Right cardiac atrium (tissue), 5 donors: ENCODE data around the gene TMEM185B. TPM values are rescaled to one million over a fixed set of nuclear protein-coding genes. Genes with fewer than 3 reads are reported as not detected.
A peak's percentile ranks its signal among the peaks of the same experiment; 100 is the strongest.

Experiments used
- ATAC-seq, 2 donors: fragments of 200-7000 bp; cut with Tn5 transposase; one replicate each; pipeline versions ENCODE4 v1.8.0 to v1.9.1; 2020; ENCODE audit warnings: moderate library complexity in 2 of 2, mild to moderate bottlenecking in 1 of 2
- DNase-seq, 3 donors: peaks; one replicate each; pipeline ENCODE4 v3.0.0-alpha.2; 2020
- H3K27ac ChIP-seq: one replicate; pipeline ENCODE4 v1.5.1; 2013; ENCODE audit warnings: mild to moderate bottlenecking, low read length, control low read depth, moderate library complexity
- H3K27me3 ChIP-seq: one replicate; pipeline ENCODE4 v1.6.1; 2013; ENCODE audit not compliant: control insufficient read depth, insufficient read depth
- H3K4me1 ChIP-seq: one replicate; pipeline ENCODE4 v1.6.1; 2013; ENCODE audit warnings: low read length; ENCODE audit not compliant: control insufficient read depth, insufficient read depth
- H3K4me3 ChIP-seq: one replicate; pipeline ENCODE4 v1.5.1; 2013; ENCODE audit warnings: low read length, control low read depth
- H3K9me3 ChIP-seq: one replicate; pipeline ENCODE4 v1.6.1; 2013; ENCODE audit warnings: low read length; ENCODE audit not compliant: control insufficient read depth
- WGBS: extraction: QIAGEN DNeasy Blood & Tissue Kit; methylation state at CpG from one replicate; pipeline ENCODE4 v1.1.7; 2013; 5-methylcytosine and 5-hydroxymethylcytosine counted together
- intact Hi-C, 4 donors: fragments of 100-400 bp; cut with DNase I; formaldehyde crosslinking; loops; one replicate each; pipeline versions ENCODE4 v1.11.0 to v1.14.0; 2022 to 2023
- polyA plus RNA-seq: library from polyadenylated mRNA; stranded (reverse); fragments of 200-250 nt; gene quantifications from one replicate; pipeline ENCODE4 v1.2.3, GENCODE V29; 2013
- total RNA-seq, 4 donors: library from RNA; stranded (reverse); fragmentation: NEBNext Ultra II Directional; extraction: Animal tissue kit (Norgen Biotek cat#: 25700); gene quantifications; one replicate each; pipeline ENCODE4 v1.2.1, GENCODE V29; 2021
- donor health status: healthy with polysubstance abuse.
- donor health status: DM: no; HTN: yes; CAD: no.
- donor health status: DM: no; HTN: no; CAD: no.
- donor health status: DM: no; HTN: yes; CAD: no; lungs with severe emphysema.
- donor health status: DM: yes; HTN: yes; CAD: no.

The TMEM185B gene
- total and polyA plus RNA-seq, 5 donors = 13.2 to 27.5 (median 19.9) TPM

DNA sequence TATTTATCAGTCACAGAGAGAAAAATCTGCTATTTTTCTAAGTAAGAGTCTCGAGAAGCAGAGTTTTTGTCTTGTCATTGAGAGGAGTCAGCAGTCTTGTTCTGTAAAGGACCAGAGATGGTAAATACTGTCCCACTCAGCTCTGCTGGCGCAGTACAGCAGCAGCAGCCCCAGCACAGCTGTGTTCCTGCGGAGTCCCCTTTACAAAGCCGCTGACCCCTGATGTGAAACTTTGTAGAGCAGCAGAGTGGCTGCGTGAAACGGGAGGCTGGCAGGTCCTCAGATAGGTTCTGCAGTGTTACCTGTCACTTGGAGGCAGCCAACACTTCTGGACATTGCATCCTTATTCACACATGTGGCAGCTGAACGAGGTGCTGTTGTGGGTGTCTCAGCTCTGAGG lies 45.2 kb downstream of the TMEM185B start:
- Histone ChIP-seq H3K4me1 (no peaks in the 10 kb centered on the region), H3K27me3 (no peaks in the 10 kb centered on the region), H3K9me3 (no peaks in the 10 kb centered on the region), H3K4me3 (no peak overlapping the region), H3K27ac (no peak overlapping the region)
- intact Hi-C loops = loop anchor here in 3 of 4 donors (10.0 kb wide), 4 partner anchors 63 to 473 kb away; partner anchors contain the start of gene PTPN4 (in 1 of the 3)
- no peak for DNase-seq
- 91% methylated on average over 7 of the region's 7 CpGs for WGBS
- no peak for ATAC-seq

DNA sequence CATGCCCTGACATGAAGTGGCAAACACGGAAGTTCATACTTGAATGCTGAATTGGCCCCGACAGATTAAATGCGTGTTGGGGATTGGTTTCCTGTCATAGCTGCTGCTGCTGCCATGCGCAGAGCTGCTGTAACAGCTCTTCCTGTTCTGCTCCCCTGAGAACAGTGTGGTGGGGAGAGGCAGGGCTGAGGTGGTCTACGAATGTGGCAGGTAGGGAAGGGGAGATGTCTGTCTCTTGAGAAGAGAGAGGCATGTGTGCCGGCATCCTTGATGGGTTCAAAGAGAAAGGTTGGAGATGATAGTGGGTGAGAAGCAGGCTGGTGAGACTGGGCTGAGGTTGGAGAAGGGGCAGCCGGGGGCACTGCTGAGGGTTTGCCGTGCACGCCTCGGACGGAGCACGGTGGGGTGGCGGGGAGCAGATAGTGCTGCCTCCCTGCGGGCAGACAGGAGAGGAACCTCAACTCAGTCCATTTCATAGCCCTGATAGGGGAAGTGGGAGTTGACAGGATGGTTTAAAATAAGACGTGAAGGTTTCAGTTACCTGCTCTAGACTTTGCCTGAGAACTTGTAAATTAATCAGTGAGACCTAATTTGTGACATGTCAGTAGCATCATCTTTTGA lies 46.1 kb downstream of the TMEM185B start:
- intact Hi-C loops = loop anchor here in 3 of 4 donors (10.0 kb wide), 4 partner anchors 62 to 472 kb away; partner anchors contain the start of gene PTPN4 (in 1 of the 3)
- DNase-seq (peak; percentile 37 to 71 (median 70)), ATAC-seq (peak; percentile 69 to 74)
- no peaks in the 10 kb centered on the region for H3K4me1 ChIP-seq
- H3K27ac ChIP-seq = no peak overlapping the region
- no peak overlapping the region for H3K4me3 ChIP-seq
- no peaks in the 10 kb centered on the region for H3K27me3 ChIP-seq
- no peaks in the 10 kb centered on the region for H3K9me3 ChIP-seq
- 39% methylated on average over 15 of the region's 15 CpGs for WGBS

DNA sequence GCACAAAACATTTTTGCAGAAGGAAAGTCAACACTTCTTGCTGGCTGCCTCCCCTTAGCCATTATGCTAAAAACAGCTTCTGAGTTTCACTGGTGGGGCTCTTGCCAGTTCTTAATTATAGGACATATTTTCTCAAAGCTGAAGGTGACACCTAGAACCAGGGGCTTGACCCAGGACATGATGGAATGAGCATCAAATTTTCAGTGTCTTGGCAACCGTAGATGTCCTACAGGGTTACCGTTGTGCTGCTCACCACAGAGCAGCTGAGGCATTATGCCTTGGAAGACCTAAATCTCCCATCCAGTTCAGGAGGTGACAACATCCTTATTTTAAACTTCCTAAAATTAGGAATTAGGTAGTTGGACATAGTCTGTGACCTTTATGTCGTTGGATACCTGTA lies 46.7 kb downstream of the TMEM185B start:
- ATAC-seq = no peak
- WGBS = 73% methylated on average over 3 of the region's 3 CpGs
- H3K27ac ChIP-seq = no peak overlapping the region
- no peaks in the 10 kb centered on the region for H3K27me3 ChIP-seq
- H3K4me3 ChIP-seq = no peak overlapping the region
- H3K4me1 ChIP-seq = no peaks in the 10 kb centered on the region
- DNase-seq = no peak
- no peaks in the 10 kb centered on the region for H3K9me3 ChIP-seq
- intact Hi-C loops = loop anchor here in 3 of 4 donors (10.0 kb wide), 4 partner anchors 62 to 472 kb away; partner anchors contain the start of gene PTPN4 (in 1 of the 3)

GRCh38 chr2:120174963-120175581 lies 48.1 kb downstream of the TMEM185B start:
- intact Hi-C loops = loop anchor here in 3 of 4 donors (10.0 kb wide), 4 partner anchors 60 to 470 kb away; partner anchors contain the start of gene PTPN4 (in 1 of the 3)
- H3K27ac ChIP-seq = no peak overlapping the region
- H3K4me1 ChIP-seq = no peaks in the 10 kb centered on the region
- H3K27me3 ChIP-seq = no peaks in the 10 kb centered on the region
- no peaks in the 10 kb centered on the region for H3K9me3 ChIP-seq
- no peak overlapping the region for H3K4me3 ChIP-seq
- ATAC-seq (peak; percentile 20 to 59), DNase-seq (no peak)
- 24% methylated on average over 6 of the region's 6 CpGs for WGBS

Other genes with a start within 250 kb of the TMEM185B start
- gene EPB41L5, start 210.3 kb downstream of the TMEM185B start, total RNA-seq = 10 to 100 TPM; 14.2 to 19.9 (median 15.8) TPM
- gene EPB41L5, start 210.3 kb downstream of the TMEM185B start, polyA plus RNA-seq = 2.5 TPM
- gene RALB, start 29.5 kb upstream of the TMEM185B start, total RNA-seq = 10 to 100 TPM; 44.2 to 57.0 (median 48.1) TPM
- gene RALB, start 29.5 kb upstream of the TMEM185B start, polyA plus RNA-seq = 57.2 TPM
- gene INHBB, start 122.7 kb upstream of the TMEM185B start, total RNA-seq = 1 to 10 TPM; 1.4 to 2.5 (median 2.0) TPM
- gene INHBB, start 122.7 kb upstream of the TMEM185B start, polyA plus RNA-seq = 2.4 TPM